ENCODE results near the gene SNAP91.
"Not testable (repeated sequence)": the region's sequence is repeated elsewhere in the genome, so short reads cannot be mapped to it uniquely, and the experiment has no call there.

Gene SNAP91

GRCh38 chr6:83685481-83685880 is 23.4 kb downstream of the SNAP91 start:
- H3K4me3 ChIP-seq (ENCODE audit: low read depth in 1 of 2, low read length in 1 of 2) = no peak overlapping the region
- TF ChIP-seq, protein P1, sequence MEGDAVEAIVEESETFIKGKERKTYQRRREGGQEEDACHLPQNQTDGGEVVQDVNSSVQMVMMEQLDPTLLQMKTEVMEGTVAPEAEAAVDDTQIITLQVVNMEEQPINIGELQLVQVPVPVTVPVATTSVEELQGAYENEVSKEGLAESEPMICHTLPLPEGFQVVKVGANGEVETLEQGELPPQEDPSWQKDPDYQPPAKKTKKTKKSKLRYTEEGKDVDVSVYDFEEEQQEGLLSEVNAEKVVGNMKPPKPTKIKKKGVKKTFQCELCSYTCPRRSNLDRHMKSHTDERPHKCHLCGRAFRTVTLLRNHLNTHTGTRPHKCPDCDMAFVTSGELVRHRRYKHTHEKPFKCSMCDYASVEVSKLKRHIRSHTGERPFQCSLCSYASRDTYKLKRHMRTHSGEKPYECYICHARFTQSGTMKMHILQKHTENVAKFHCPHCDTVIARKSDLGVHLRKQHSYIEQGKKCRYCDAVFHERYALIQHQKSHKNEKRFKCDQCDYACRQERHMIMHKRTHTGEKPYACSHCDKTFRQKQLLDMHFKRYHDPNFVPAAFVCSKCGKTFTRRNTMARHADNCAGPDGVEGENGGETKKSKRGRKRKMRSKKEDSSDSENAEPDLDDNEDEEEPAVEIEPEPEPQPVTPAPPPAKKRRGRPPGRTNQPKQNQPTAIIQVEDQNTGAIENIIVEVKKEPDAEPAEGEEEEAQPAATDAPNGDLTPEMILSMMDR (IDR thresholded peaks at IDR 0.05) = no peak
- no peaks in the 10 kb centered on the region for H3K36me3 ChIP-seq
- no peaks in the 10 kb centered on the region for H3K27me3 ChIP-seq
- H3K27ac ChIP-seq = no peak overlapping the region
- H3K9me3 ChIP-seq = no peaks in the 10 kb centered on the region
- H3K4me1 ChIP-seq (ENCODE audit: control insufficient read depth in 1 of 2, insufficient read depth in 1 of 2, low read depth in 1 of 2, low read length in 1 of 2) = no peaks in the 10 kb centered on the region

DNA sequence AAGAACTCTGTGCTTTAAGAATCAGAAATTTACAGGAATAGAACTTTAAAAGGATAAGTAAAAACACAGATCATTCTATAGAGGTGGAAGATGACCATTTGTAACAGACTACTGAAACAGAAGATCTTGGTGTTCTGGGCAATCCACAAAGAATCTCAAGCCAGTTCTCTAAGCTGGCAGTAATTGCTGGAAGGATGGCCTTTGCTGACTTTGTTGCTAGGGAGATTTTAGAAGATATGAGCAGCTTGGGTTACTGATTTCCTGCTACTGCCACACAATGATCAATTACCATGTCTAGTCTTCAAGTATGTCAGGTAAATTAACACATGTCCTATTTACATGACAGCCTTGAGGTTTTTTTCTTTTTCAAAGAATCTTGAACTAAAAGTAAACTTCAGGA is 31.1 kb downstream of the SNAP91 start:
- TF ChIP-seq, protein P1 (IDR thresholded peaks at IDR 0.05) = no peak
- Histone ChIP-seq H3K9me3 (no peaks in the 10 kb centered on the region), H3K27ac (no peak overlapping the region)

GRCh38 chr6:83637953-83638352 is 70.9 kb downstream of the SNAP91 start:
- H3K4me1 ChIP-seq (ENCODE audit: control insufficient read depth in 1 of 2, insufficient read depth in 1 of 2, low read depth in 1 of 2, low read length in 1 of 2) = no peaks in the 10 kb centered on the region
- H3K27me3 ChIP-seq = no peaks in the 10 kb centered on the region
- no peak overlapping the region for H3K27ac ChIP-seq
- TF ChIP-seq, protein P1 (IDR thresholded peaks at IDR 0.05) = no peak
- no peaks in the 10 kb centered on the region for H3K9me3 ChIP-seq
- no peaks in the 10 kb centered on the region for H3K36me3 ChIP-seq
- H3K4me3 ChIP-seq (ENCODE audit: low read depth in 1 of 2, low read length in 1 of 2) = no peak overlapping the region

More for the DNA sequence above, 31.1 kb downstream of the SNAP91 start:
- Histone ChIP-seq H3K4me1 (ENCODE audit: control insufficient read depth in 1 of 2, insufficient read depth in 1 of 2, low read depth in 1 of 2, low read length in 1 of 2) (no peaks in the 10 kb centered on the region), H3K36me3 (no peaks in the 10 kb centered on the region), H3K27me3 (no peaks in the 10 kb centered on the region), H3K4me3 (ENCODE audit: low read depth in 1 of 2, low read length in 1 of 2) (no peak overlapping the region)

GRCh38 chr6:83636800-83637199 is 72.1 kb downstream of the SNAP91 start:
- no peaks in the 10 kb centered on the region for H3K36me3 ChIP-seq
- H3K27ac ChIP-seq = no peak overlapping the region
- TF ChIP-seq, protein P1 (IDR thresholded peaks at IDR 0.05) = no peak

DNA sequence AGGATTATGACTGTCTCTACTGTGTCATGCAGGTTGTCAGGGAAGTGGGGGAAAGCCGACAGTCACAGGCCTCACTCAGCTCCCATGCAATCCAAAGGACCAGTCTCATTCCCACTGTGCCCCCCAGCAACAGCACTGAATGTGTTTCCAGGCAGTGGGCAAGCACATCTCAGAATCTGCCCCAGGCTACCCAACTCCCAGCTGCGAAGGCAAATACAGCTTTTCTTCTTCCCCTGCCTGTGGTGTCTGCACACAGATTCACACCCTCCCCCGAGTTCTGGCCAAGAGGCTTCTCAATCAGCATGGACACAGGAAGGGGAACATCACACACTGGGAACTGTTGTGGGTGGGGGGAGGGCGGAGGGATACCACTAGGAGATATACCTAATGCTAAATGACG is 75.3 kb downstream of the SNAP91 start:
- Histone ChIP-seq H3K4me3 (ENCODE audit: low read depth in 1 of 2, low read length in 1 of 2) (no peak overlapping the region), H3K27me3 (no peaks in the 10 kb centered on the region), H3K36me3 (no peaks in the 10 kb centered on the region), H3K9me3 (no peaks in the 10 kb centered on the region), H3K27ac (no peak overlapping the region), H3K4me1 (ENCODE audit: control insufficient read depth in 1 of 2, insufficient read depth in 1 of 2, low read depth in 1 of 2, low read length in 1 of 2) (no peaks in the 10 kb centered on the region)
- TF ChIP-seq, protein P1 (IDR thresholded peaks at IDR 0.05) = no peak

More at GRCh38 chr6:83636800-83637199, 72.1 kb downstream of the SNAP91 start:
- no peaks in the 10 kb centered on the region for H3K4me1 ChIP-seq (ENCODE audit: control insufficient read depth in 1 of 2, insufficient read depth in 1 of 2, low read depth in 1 of 2, low read length in 1 of 2)
- no peak overlapping the region for H3K4me3 ChIP-seq (ENCODE audit: low read depth in 1 of 2, low read length in 1 of 2)
- H3K9me3 ChIP-seq = no peaks in the 10 kb centered on the region
- no peaks in the 10 kb centered on the region for H3K27me3 ChIP-seq

DNA sequence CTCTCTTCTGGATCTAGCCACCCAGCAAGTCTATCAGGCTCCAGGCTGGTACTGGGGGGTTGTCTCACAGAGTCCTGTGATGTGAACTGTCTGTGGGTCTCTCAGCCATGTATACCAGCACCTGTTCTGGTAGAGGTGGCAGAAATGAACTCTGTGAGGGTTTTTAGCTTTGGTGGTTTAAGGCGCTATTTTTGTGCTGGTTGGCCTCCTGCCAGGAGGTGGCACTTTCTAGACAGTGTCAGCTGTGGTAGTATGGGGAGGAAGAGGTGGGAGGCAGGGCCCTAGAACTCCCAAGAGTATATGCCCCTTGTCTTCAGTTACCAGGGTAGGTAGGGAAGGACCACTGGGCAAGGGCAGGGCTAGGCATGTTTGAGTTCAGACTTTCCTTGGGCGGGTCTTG is 75.8 kb downstream of the SNAP91 start:
- Histone ChIP-seq H3K27me3 (no peaks in the 10 kb centered on the region), H3K27ac (no peak overlapping the region), H3K9me3 (no peaks in the 10 kb centered on the region), H3K4me3 (ENCODE audit: low read depth in 1 of 2, low read length in 1 of 2) (no peak overlapping the region), H3K4me1 (ENCODE audit: control insufficient read depth in 1 of 2, insufficient read depth in 1 of 2, low read depth in 1 of 2, low read length in 1 of 2) (no peaks in the 10 kb centered on the region), H3K36me3 (no peaks in the 10 kb centered on the region)
- TF ChIP-seq, protein P1 (IDR thresholded peaks at IDR 0.05) = no peak

DNA sequence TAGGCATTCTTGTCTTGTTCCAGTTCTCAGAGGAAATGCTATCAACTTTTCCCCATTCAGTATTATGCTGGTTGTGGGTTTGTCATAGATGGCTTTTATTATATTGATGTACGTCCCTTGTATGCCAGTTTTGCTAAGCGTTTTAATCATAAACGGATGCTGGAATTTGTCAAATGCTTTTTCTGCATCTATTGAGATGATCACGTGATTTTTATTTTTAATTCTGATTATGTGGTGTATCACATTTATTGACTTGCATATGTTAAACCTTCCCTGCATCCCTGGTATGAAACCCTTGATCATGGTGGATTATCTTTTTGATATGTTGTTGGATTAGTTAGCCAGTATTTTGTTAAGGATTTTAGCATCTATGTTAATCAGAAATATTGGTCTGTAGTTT is 79.0 kb downstream of the SNAP91 start:
- not testable (repeated sequence) for H3K27ac ChIP-seq, H3K36me3 ChIP-seq, H3K27me3 ChIP-seq

More for the DNA sequence above, 79.0 kb downstream of the SNAP91 start:
- not testable (repeated sequence) for H3K9me3 ChIP-seq; H3K4me3 ChIP-seq (ENCODE audit: low read depth in 1 of 2, low read length in 1 of 2); H3K4me1 ChIP-seq (ENCODE audit: control insufficient read depth in 1 of 2, insufficient read depth in 1 of 2, low read depth in 1 of 2, low read length in 1 of 2)
